A673 (cell line): ENCODE results near the gene NPY4R.
"Not testable (repeated sequence)": the region's sequence is repeated elsewhere in the genome, so short reads cannot be mapped to it uniquely, and the experiment has no call there.

Source experiments
- CTCF ChIP-seq: fragments of 300-800, 200-600 bp; sonication (generic); conservative IDR thresholded peaks from 2 replicates; pipeline ENCODE4 v1.5.1; 2017; ENCODE audit warnings: low read depth, mild to moderate bottlenecking, antibody characterized with exemption, low read length, moderate library complexity, mixed read lengths
- EZH2 ChIP-seq: fragments of 200-600 bp; sonication (generic); IDR thresholded peaks from 2 replicates; pipeline ENCODE4 v1.6.1; 2017; ENCODE audit warnings: borderline replicate concordance, low read depth, mild to moderate bottlenecking, mixed read lengths, antibody characterized with exemption, low read length; ENCODE audit not compliant: poor library complexity, severe bottlenecking

- not testable (repeated sequence) for TF ChIP-seq CTCF, EZH2
Measured at GRCh38 chr10:46415291-46415690, 50.5 kb downstream of the NPY4R start.
